ENCODE data around the gene RASSF3. TPM values are rescaled to one million over a fixed set of nuclear protein-coding genes. Genes with fewer than 3 reads are reported as not detected.

The RASSF3 gene
- total RNA-seq, 2 donors from 2014 or later: 13.5 to 21.3 TPM

GRCh38 chr12:64736771-64737170 lies 126.5 kb downstream of the RASSF3 start:
- no peak overlapping the region for H3K4me3 ChIP-seq
- ATAC-seq (no peak), DNase-seq (no peak)
- intact Hi-C loops (cut with DNase I): no loop called here
- WGBS, 2 donors: 21 to 44% methylated on average over 1 of the region's 1 CpG
- no peaks in the 10 kb centered on the region for H3K27me3 ChIP-seq
- H3K27ac ChIP-seq: no peak overlapping the region
- no peaks in the 10 kb centered on the region for H3K4me1 ChIP-seq
- H3K36me3 ChIP-seq (replicated peaks in 1 of 2; ENCODE audit: insufficient read depth in 1 of 2, low read depth in 2 of 2): peaks cover 0 to 20% of the 10 kb centered on the region in 2 donors
- TF ChIP-seq POLR2A (IDR thresholded peaks at IDR 0.05) (no peak), CTCF (IDR thresholded peaks at IDR 0.05) (no peak)
- no peaks in the 10 kb centered on the region for H3K9me3 ChIP-seq

- intact Hi-C loops (cut with DNase I): no loop called here
- no peaks in the 10 kb centered on the region for H3K4me1 ChIP-seq
- H3K27ac ChIP-seq: no peak overlapping the region
- no peaks in the 10 kb centered on the region for H3K27me3 ChIP-seq
- no peak overlapping the region for H3K4me3 ChIP-seq
- 33 to 43% methylated on average over 1 of the region's 1 CpG for WGBS, 2 donors
- H3K36me3 ChIP-seq (replicated peaks in 1 of 2; ENCODE audit: insufficient read depth in 1 of 2, low read depth in 2 of 2): peaks cover 0 to 20% of the 10 kb centered on the region in 2 donors
- TF ChIP-seq CTCF (IDR thresholded peaks at IDR 0.05) (no peak), POLR2A (IDR thresholded peaks at IDR 0.05) (no peak)
- DNase-seq (no peak), ATAC-seq (no peak)
- no peaks in the 10 kb centered on the region for H3K9me3 ChIP-seq
These were observed 127.2 kb downstream of the RASSF3 start for GRCh38 chr12:64737539-64737938.

- no peak overlapping the region for H3K4me3 ChIP-seq
- no peak for DNase-seq
- TF ChIP-seq CTCF (IDR thresholded peaks at IDR 0.05): no peak
- no peak for TF ChIP-seq POLR2A (IDR thresholded peaks at IDR 0.05)
- H3K9me3 ChIP-seq: no peaks in the 10 kb centered on the region
- intact Hi-C loops (cut with DNase I): no loop called here
- ATAC-seq: no peak
- no peak overlapping the region for H3K27ac ChIP-seq
- peaks cover 0 to 20% of the 10 kb centered on the region in 2 donors for H3K36me3 ChIP-seq (replicated peaks in 1 of 2; ENCODE audit: insufficient read depth in 1 of 2, low read depth in 2 of 2)
- WGBS, 2 donors: 74 to 77% methylated on average over 2 of the region's 2 CpGs
- peaks cover 7% of the 10 kb centered on the region for H3K4me1 ChIP-seq
- no peaks in the 10 kb centered on the region for H3K27me3 ChIP-seq
These were observed 129.5 kb downstream of the RASSF3 start for GRCh38 chr12:64739778-64740177.

- Histone ChIP-seq H3K27ac (no peak overlapping the region), H3K27me3 (no peaks in the 10 kb centered on the region), H3K4me1 (peaks cover 14% of the 10 kb centered on the region), H3K9me3 (no peaks in the 10 kb centered on the region), H3K36me3 (replicated peaks in 1 of 2; ENCODE audit: insufficient read depth in 1 of 2, low read depth in 2 of 2) (peaks cover 0 to 16% of the 10 kb centered on the region in 2 donors), H3K4me3 (no peak overlapping the region)
- intact Hi-C loops (cut with DNase I): no loop called here
- ATAC-seq (no peak), DNase-seq (no peak)
- WGBS, 2 donors: 79 to 83% methylated on average over 2 of the region's 2 CpGs
- TF ChIP-seq CTCF (IDR thresholded peaks at IDR 0.05): no peak
- no peak for TF ChIP-seq POLR2A (IDR thresholded peaks at IDR 0.05)
These were observed 130.4 kb downstream of the RASSF3 start for GRCh38 chr12:64740646-64741045.

- H3K27me3 ChIP-seq: no peaks in the 10 kb centered on the region
- peaks cover 14% of the 10 kb centered on the region for H3K4me1 ChIP-seq
- ATAC-seq (no peak), DNase-seq (no peak)
- no peak overlapping the region for H3K4me3 ChIP-seq
- no peaks in the 10 kb centered on the region for H3K9me3 ChIP-seq
- no peak for TF ChIP-seq POLR2A (IDR thresholded peaks at IDR 0.05)
- no peak for TF ChIP-seq CTCF (IDR thresholded peaks at IDR 0.05)
- intact Hi-C loops (cut with DNase I): no loop called here
- no peak overlapping the region for H3K27ac ChIP-seq
- peaks cover 0 to 9% of the 10 kb centered on the region in 2 donors for H3K36me3 ChIP-seq (replicated peaks in 1 of 2; ENCODE audit: insufficient read depth in 1 of 2, low read depth in 2 of 2)
- 78 to 86% methylated on average over 3 of the region's 3 CpGs for WGBS, 2 donors
These were observed 132.1 kb downstream of the RASSF3 start for GRCh38 chr12:64742416-64742815.

All from body of pancreas (tissue), 4 donors.